ENCODE data around the gene RBM25.
"Not testable (repeated sequence)": the region's sequence is repeated elsewhere in the genome, so short reads cannot be mapped to it uniquely, and the experiment has no call there.

RBM25 gene

GRCh38 chr14:73027984-73028383 lies 30.4 kb upstream of the RBM25 start:
- DNase-seq (ENCODE audit: low read depth, low spot score): no peak
- Histone ChIP-seq H3K27me3 (ENCODE audit: control insufficient read depth, insufficient read depth, low read length) (no peaks in the 10 kb centered on the region), H3K4me3 (ENCODE audit: low read length) (no peak overlapping the region), H3K27ac (ENCODE audit: low read length) (no peak overlapping the region), H3K36me3 (ENCODE audit: control insufficient read depth, insufficient read depth, low read length) (peaks cover 6% of the 10 kb centered on the region; the same call in 1 of the 2 replicates), H3K9me3 (ENCODE audit: control insufficient read depth, insufficient read depth, low read length) (no peaks in the 10 kb centered on the region), H3K4me1 (ENCODE audit: control insufficient read depth, insufficient read depth, low read length) (no peaks in the 10 kb centered on the region)

- not testable (repeated sequence) for DNase-seq (ENCODE audit: low read depth, low spot score)
- no CpG with 5 or more reads among the region's 9 CpGs for WGBS (ENCODE audit: insufficient coverage, insufficient read length)
Measured at GRCh38 chr14:73036706-73037450, 21.5 kb upstream of the RBM25 start.

GRCh38 chr14:73047808-73048207 lies 10.5 kb upstream of the RBM25 start:
- H3K27ac ChIP-seq (ENCODE audit: low read length): no peak overlapping the region
- no peak for DNase-seq (ENCODE audit: low read depth, low spot score)
- WGBS (ENCODE audit: insufficient coverage, insufficient read length): no CpG with 5 or more reads among the region's 1 CpG
- H3K36me3 ChIP-seq (ENCODE audit: control insufficient read depth, insufficient read depth, low read length): no peaks in the 10 kb centered on the region
- H3K27me3 ChIP-seq (ENCODE audit: control insufficient read depth, insufficient read depth, low read length): no peaks in the 10 kb centered on the region
- no peak overlapping the region for H3K4me3 ChIP-seq (ENCODE audit: low read length)
- H3K4me1 ChIP-seq (ENCODE audit: control insufficient read depth, insufficient read depth, low read length): no peaks in the 10 kb centered on the region
- no peaks in the 10 kb centered on the region for H3K9me3 ChIP-seq (ENCODE audit: control insufficient read depth, insufficient read depth, low read length)

More at GRCh38 chr14:73036706-73037450, 21.5 kb upstream of the RBM25 start:
- not testable (repeated sequence) for H3K4me1 ChIP-seq (ENCODE audit: control insufficient read depth, insufficient read depth, low read length); H3K4me3 ChIP-seq (ENCODE audit: low read length); H3K27ac ChIP-seq (ENCODE audit: low read length); H3K9me3 ChIP-seq (ENCODE audit: control insufficient read depth, insufficient read depth, low read length); H3K36me3 ChIP-seq (ENCODE audit: control insufficient read depth, insufficient read depth, low read length); H3K27me3 ChIP-seq (ENCODE audit: control insufficient read depth, insufficient read depth, low read length)

- Histone ChIP-seq H3K9me3 (ENCODE audit: control insufficient read depth, insufficient read depth, low read length) (no peaks in the 10 kb centered on the region), H3K27ac (ENCODE audit: low read length) (no peak overlapping the region), H3K36me3 (ENCODE audit: control insufficient read depth, insufficient read depth, low read length) (no peaks in the 10 kb centered on the region), H3K4me3 (ENCODE audit: low read length) (no peak overlapping the region), H3K4me1 (ENCODE audit: control insufficient read depth, insufficient read depth, low read length) (no peaks in the 10 kb centered on the region), H3K27me3 (ENCODE audit: control insufficient read depth, insufficient read depth, low read length) (no peaks in the 10 kb centered on the region)
- DNase-seq (ENCODE audit: low read depth, low spot score): no peak
- no CpG with 5 or more reads among the region's 4 CpGs for WGBS (ENCODE audit: insufficient coverage, insufficient read length)
Measured at GRCh38 chr14:73049428-73049827, 8.9 kb upstream of the RBM25 start.

- no peaks in the 10 kb centered on the region for H3K27me3 ChIP-seq (ENCODE audit: control insufficient read depth, insufficient read depth, low read length)
- no peak overlapping the region for H3K4me3 ChIP-seq (ENCODE audit: low read length)
- WGBS (ENCODE audit: insufficient coverage, insufficient read length): no CpG with 5 or more reads among the region's 1 CpG
- no peaks in the 10 kb centered on the region for H3K36me3 ChIP-seq (ENCODE audit: control insufficient read depth, insufficient read depth, low read length)
- no peak for DNase-seq (ENCODE audit: low read depth, low spot score)
- H3K4me1 ChIP-seq (ENCODE audit: control insufficient read depth, insufficient read depth, low read length): peaks cover 3% of the 10 kb centered on the region; the same call in 1 of the 2 replicates
- no peaks in the 10 kb centered on the region for H3K9me3 ChIP-seq (ENCODE audit: control insufficient read depth, insufficient read depth, low read length)
- H3K27ac ChIP-seq (ENCODE audit: low read length): no peak overlapping the region
Measured at GRCh38 chr14:73055251-73055650, 3.1 kb upstream of the RBM25 start.

GRCh38 chr14:73057944-73058223 lies 450 bp upstream of the RBM25 start:
- DNase-seq (ENCODE audit: low read depth, low spot score): no peak
- Histone ChIP-seq H3K9me3 (ENCODE audit: control insufficient read depth, insufficient read depth, low read length) (no peaks in the 10 kb centered on the region), H3K36me3 (ENCODE audit: control insufficient read depth, insufficient read depth, low read length) (no peaks in the 10 kb centered on the region), H3K27ac (ENCODE audit: low read length) (no peak overlapping the region), H3K27me3 (ENCODE audit: control insufficient read depth, insufficient read depth, low read length) (no peaks in the 10 kb centered on the region), H3K4me1 (ENCODE audit: control insufficient read depth, insufficient read depth, low read length) (peaks cover 3% of the 10 kb centered on the region; the same call in 1 of the 2 replicates), H3K4me3 (ENCODE audit: low read length) (peak overlapping the region; percentile 37; the same call in 1 of the 2 replicates)
- no CpG with 5 or more reads among the region's 8 CpGs for WGBS (ENCODE audit: insufficient coverage, insufficient read length)

- WGBS (ENCODE audit: insufficient coverage, insufficient read length): no CpG with 5 or more reads among the region's 27 CpGs
Measured at GRCh38 chr14:73058922-73059673, 764 bp downstream of the RBM25 start.

GRCh38 chr14:73069585-73069984 lies 11.3 kb downstream of the RBM25 start:
- DNase-seq (ENCODE audit: low read depth, low spot score): no peak
- no CpG with 5 or more reads among the region's 4 CpGs for WGBS (ENCODE audit: insufficient coverage, insufficient read length)
- H3K27me3 ChIP-seq (ENCODE audit: control insufficient read depth, insufficient read depth, low read length): no peaks in the 10 kb centered on the region
- no peaks in the 10 kb centered on the region for H3K4me1 ChIP-seq (ENCODE audit: control insufficient read depth, insufficient read depth, low read length)
- no peak overlapping the region for H3K4me3 ChIP-seq (ENCODE audit: low read length)
- H3K36me3 ChIP-seq (ENCODE audit: control insufficient read depth, insufficient read depth, low read length): peaks cover 6% of the 10 kb centered on the region; the same call in 1 of the 2 replicates
- no peaks in the 10 kb centered on the region for H3K9me3 ChIP-seq (ENCODE audit: control insufficient read depth, insufficient read depth, low read length)
- no peak overlapping the region for H3K27ac ChIP-seq (ENCODE audit: low read length)

More at GRCh38 chr14:73058922-73059673, 764 bp downstream of the RBM25 start:
- no peak for DNase-seq (ENCODE audit: low read depth, low spot score)
- H3K4me3 ChIP-seq (ENCODE audit: low read length): peak overlapping the region; percentile 87
- peaks cover 3% of the 10 kb centered on the region; the same call in 1 of the 2 replicates for H3K4me1 ChIP-seq (ENCODE audit: control insufficient read depth, insufficient read depth, low read length)
- no peaks in the 10 kb centered on the region; the same call in 1 of the 2 replicates for H3K36me3 ChIP-seq (ENCODE audit: control insufficient read depth, insufficient read depth, low read length)
- H3K27ac ChIP-seq (ENCODE audit: low read length): no peak overlapping the region
- H3K27me3 ChIP-seq (ENCODE audit: control insufficient read depth, insufficient read depth, low read length): no peaks in the 10 kb centered on the region
- H3K9me3 ChIP-seq (ENCODE audit: control insufficient read depth, insufficient read depth, low read length): no peaks in the 10 kb centered on the region

GRCh38 chr14:73091044-73091443 lies 32.7 kb downstream of the RBM25 start:
- Histone ChIP-seq H3K36me3 (ENCODE audit: control insufficient read depth, insufficient read depth, low read length) (peaks cover 5% of the 10 kb centered on the region; the same call in 1 of the 2 replicates), H3K27ac (ENCODE audit: low read length) (no peak overlapping the region), H3K9me3 (ENCODE audit: control insufficient read depth, insufficient read depth, low read length) (no peaks in the 10 kb centered on the region), H3K27me3 (ENCODE audit: control insufficient read depth, insufficient read depth, low read length) (no peaks in the 10 kb centered on the region), H3K4me3 (ENCODE audit: low read length) (no peak overlapping the region), H3K4me1 (ENCODE audit: control insufficient read depth, insufficient read depth, low read length) (no peaks in the 10 kb centered on the region)
- DNase-seq (ENCODE audit: low read depth, low spot score): no peak
- no CpG with 5 or more reads among the region's 2 CpGs for WGBS (ENCODE audit: insufficient coverage, insufficient read length)

GRCh38 chr14:73097421-73097820 lies 39.1 kb downstream of the RBM25 start:
- Histone ChIP-seq H3K36me3 (ENCODE audit: control insufficient read depth, insufficient read depth, low read length) (peaks cover 2% of the 10 kb centered on the region; the same call in 1 of the 2 replicates), H3K4me3 (ENCODE audit: low read length) (no peak overlapping the region), H3K27me3 (ENCODE audit: control insufficient read depth, insufficient read depth, low read length) (no peaks in the 10 kb centered on the region), H3K9me3 (ENCODE audit: control insufficient read depth, insufficient read depth, low read length) (no peaks in the 10 kb centered on the region), H3K4me1 (ENCODE audit: control insufficient read depth, insufficient read depth, low read length) (no peaks in the 10 kb centered on the region), H3K27ac (ENCODE audit: low read length) (no peak overlapping the region)
- DNase-seq (ENCODE audit: low read depth, low spot score): no peak
- no CpG with 5 or more reads among the region's 11 CpGs for WGBS (ENCODE audit: insufficient coverage, insufficient read length)

Data from iPS DF 6.9 (cell line).